Astrocyte of the spinal cord (primary cell): ENCODE measurements around the gene THSD7A.

Source experiments
- DNase-seq: peaks from one replicate; pipeline ENCODE4 v3.0.0; 2011; ENCODE audit warnings: low read depth, low spot score
- H3K4me3 ChIP-seq: 2 replicates; pipeline ENCODE4 v1.5.1; 2011; ENCODE audit warnings: low read depth, mild to moderate bottlenecking, low read length, moderate library complexity
- CTCF ChIP-seq: IDR thresholded peaks from 2 replicates; pipeline ENCODE4 v1.5.1; 2012; ENCODE audit warnings: low read depth, mild to moderate bottlenecking, low read length, inconsistent platforms
- in situ Hi-C: cut with HindIII; loops from 2 replicates; pipeline ENCODE4 v1.10.0; 2017; ENCODE audit warnings: low sequenced_read_pairs

Gene THSD7A

GRCh38 chr7:11601761-11602160 is 230.2 kb downstream of the THSD7A start:
- in situ Hi-C loops, result no loop called here
- no peak for DNase-seq
- H3K4me3 ChIP-seq, result no peak overlapping the region
- no peak for TF ChIP-seq CTCF

GRCh38 chr7:11593322-11593721 is 238.7 kb downstream of the THSD7A start:
- DNase-seq, result no peak
- no peak overlapping the region for H3K4me3 ChIP-seq
- in situ Hi-C loops, result no loop called here

GRCh38 chr7:11592699-11593098 is 239.3 kb downstream of the THSD7A start:
- no peak for TF ChIP-seq CTCF
- in situ Hi-C loops, result no loop called here
- no peak for DNase-seq
- H3K4me3 ChIP-seq, result no peak overlapping the region

More at GRCh38 chr7:11593322-11593721, 238.7 kb downstream of the THSD7A start:
- TF ChIP-seq CTCF, result no peak

GRCh38 chr7:11591943-11592342 is 240.1 kb downstream of the THSD7A start:
- no peak for DNase-seq
- H3K4me3 ChIP-seq, result no peak overlapping the region
- in situ Hi-C loops, result no loop called here

GRCh38 chr7:11591055-11591633 is 240.9 kb downstream of the THSD7A start:
- no peak overlapping the region for H3K4me3 ChIP-seq
- in situ Hi-C loops, result no loop called here
- DNase-seq, result no peak
- no peak for TF ChIP-seq CTCF

More at GRCh38 chr7:11591943-11592342, 240.1 kb downstream of the THSD7A start:
- no peak for TF ChIP-seq CTCF

- no peak overlapping the region for H3K4me3 ChIP-seq
- no peak for DNase-seq
- no peak for TF ChIP-seq CTCF
- in situ Hi-C loops, result no loop called here
Observed at GRCh38 chr7:11589251-11589650, 242.7 kb downstream of the THSD7A start.
